GM19025 (cell line): Measurements from ENCODE around the gene GNG3.
"Not testable (repeated sequence)": the region's sequence is repeated elsewhere in the genome, so short reads cannot be mapped to it uniquely, and the experiment has no call there.

Experiments
- ATAC-seq: cut with Tn5 transposase; IDR thresholded peaks from one replicate; pipeline ENCODE4 v1.9.1; 2021; ENCODE audit warnings: mild to moderate bottlenecking, low read depth, moderate library complexity; ENCODE audit not compliant: unreplicated experiment

The GNG3 gene

GRCh38 chr11:62707277-62707861 is at the start of gene GNG3, which contains the start of gene BSCL2:
Gene GNG3 (plus strand): TSS chr11:62707676. CDS start chr11:62708296, 620 bp downstream.
Gene BSCL2 (minus strand): TSS chr11:62707424. CDS start chr11:62707195, 229 bp downstream.
- no peak for ATAC-seq

DNA sequence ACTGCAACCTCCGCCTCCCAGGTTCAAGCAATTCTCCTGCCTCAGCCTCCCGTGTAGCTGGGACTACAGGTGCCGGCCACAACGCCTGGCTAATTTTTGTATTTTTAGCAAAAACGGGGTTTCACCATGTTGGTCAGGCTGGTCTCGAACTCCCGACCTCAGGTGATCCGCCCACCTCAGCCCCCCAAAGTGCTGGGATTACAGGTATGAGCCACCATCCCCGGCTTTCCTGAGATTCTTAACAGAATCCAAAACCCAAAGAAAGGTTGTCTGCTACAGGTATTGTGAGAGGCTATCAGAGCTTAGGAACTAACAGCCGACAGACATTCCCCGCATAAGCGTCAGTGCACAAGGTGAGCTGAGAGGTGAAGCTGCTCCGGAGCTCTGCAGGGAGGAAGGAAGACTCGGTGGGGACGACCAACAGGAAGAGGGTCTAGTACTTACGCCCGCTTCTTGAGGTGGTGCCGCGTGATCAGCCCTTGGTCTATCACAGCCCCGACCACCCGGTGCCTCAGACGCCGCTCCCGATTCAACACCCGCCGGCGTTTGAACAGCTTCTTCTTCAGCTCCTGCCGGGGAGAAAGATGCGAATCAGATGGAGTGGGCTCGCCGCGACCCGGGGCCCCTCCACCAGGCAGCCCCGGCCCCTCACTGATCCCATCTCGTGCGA is 42.9 kb upstream of the GNG3 start:
- ATAC-seq = peak; percentile 12

DNA sequence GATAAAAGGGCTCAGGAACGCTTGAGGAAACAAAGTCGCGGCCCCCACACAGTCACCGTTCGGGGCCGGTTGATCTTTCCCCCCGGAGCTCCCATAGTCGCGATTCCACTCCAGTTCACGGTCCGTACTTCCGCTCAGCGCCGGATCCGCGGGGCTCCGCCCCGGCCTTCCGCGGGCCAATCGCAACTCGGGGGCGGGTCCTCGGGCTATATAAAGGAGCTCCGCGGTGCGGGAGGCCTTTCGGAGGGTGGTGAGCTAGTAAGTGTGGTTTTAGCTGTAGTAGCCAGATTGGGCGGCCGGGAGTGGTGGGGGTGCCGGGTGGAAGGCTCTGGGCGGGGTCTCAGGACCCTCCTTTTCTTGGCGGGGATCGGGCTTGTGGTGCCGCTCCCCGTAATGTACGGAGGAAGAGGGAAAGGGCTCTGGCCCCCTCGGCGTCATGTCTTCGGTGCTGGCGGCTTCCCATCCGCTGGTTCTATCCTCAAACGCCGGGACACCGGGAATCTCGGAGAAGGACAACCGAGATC is 42.3 kb upstream of the GNG3 start, which contains the start of the genes C11orf98 and CSKMT:
Gene C11orf98, minus strand, starts transcription at position 136 of the 524 bp plus-strand sequence. Its CDS starts 41 bp downstream, at position 95.
Gene CSKMT, plus strand, starts transcription at position 238 of the 524 bp plus-strand sequence. CDS start 568 bp downstream, outside the sequence.
- ATAC-seq = peak; percentile 87

- ATAC-seq = no peak
Observed at GRCh38 chr11:62665599-62666258, 41.7 kb upstream of the GNG3 start.

DNA sequence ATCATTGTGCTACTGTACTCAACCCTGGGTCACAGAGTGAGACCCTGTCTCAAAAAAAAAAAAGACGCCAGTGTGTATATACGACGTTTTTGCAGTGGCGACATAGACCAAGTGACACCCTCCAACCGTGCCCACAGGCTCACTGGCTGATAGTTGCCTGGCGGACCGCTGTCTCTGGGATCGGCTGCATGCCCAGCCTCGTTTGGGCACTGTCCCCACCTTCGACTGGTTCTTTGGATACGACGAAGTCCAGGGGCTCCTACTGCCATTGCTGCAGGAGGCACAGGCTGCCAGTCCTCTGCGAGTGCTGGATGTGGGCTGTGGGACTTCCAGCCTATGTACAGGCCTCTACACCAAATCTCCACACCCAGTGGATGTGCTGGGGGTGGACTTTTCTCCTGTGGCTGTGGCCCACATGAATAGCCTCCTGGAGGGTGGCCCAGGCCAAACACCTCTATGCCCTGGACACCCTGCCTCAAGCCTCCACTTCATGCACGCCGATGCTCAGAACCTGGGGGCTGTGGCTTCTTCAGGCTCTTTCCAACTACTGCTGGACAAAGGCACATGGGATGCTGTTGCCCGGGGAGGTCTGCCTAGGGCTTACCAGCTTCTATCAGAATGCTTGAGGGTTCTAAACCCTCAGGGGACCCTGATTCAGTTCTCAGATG is 41.1 kb upstream of the GNG3 start:
- ATAC-seq = no peak

DNA sequence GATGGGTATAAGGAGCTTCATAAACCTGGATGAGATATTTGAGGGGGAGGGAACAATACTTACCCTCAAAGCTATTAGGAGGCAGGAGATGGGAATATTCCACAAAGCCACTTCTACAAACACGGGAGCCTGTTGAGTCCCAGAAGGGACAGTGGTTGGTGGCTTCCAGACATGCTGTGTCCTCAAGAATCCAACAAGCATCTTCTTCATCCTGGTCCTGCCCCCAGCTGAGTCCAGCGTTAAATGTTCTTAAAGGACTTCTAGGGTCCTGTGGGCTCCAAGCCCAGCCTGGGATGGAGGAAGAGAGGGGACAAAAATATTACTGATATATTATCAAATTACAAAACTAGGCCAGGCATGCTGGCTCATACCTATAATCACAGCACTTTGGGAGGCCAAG is 40.0 kb upstream of the GNG3 start:
- no peak for ATAC-seq

GRCh38 chr11:62669420-62670161 is 37.9 kb upstream of the GNG3 start:
- no peak for ATAC-seq

GRCh38 chr11:62671236-62671607 is 36.3 kb upstream of the GNG3 start:
- ATAC-seq = no peak

- ATAC-seq = peak; percentile 55
Observed at GRCh38 chr11:62671608-62672389, 35.7 kb upstream of the GNG3 start, which contains the start of the genes LBHD1 and UQCC3. Gene LBHD1 (minus strand): TSS chr11:62672267. CDS start chr11:62670031, 2,236 bp downstream. Gene UQCC3 (plus strand): TSS chr11:62671673. CDS start chr11:62671746, 73 bp downstream.

DNA sequence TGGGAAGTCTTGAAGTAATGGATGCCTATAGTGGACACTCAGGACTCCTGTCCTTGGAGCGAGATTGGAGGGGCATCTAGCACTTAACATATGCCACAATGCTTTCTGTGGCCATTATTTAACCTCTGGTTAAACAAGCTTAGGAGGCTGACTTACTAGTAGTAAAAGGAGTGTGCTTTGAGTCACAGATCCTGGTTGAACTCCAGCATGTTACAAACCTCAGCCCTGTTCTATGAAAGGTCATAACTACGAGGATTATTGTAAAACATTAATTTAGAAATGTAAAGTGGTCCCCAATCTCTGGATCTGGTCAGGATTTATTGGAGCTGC is 34.3 kb upstream of the GNG3 start:
- no peak for ATAC-seq

GRCh38 chr11:62675415-62675814 is 32.1 kb upstream of the GNG3 start:
- not testable (repeated sequence) for ATAC-seq

- no peak for ATAC-seq
Observed at GRCh38 chr11:62676698-62677097, 30.8 kb upstream of the GNG3 start.

GRCh38 chr11:62677156-62677555 is 30.3 kb upstream of the GNG3 start:
- ATAC-seq = no peak

DNA sequence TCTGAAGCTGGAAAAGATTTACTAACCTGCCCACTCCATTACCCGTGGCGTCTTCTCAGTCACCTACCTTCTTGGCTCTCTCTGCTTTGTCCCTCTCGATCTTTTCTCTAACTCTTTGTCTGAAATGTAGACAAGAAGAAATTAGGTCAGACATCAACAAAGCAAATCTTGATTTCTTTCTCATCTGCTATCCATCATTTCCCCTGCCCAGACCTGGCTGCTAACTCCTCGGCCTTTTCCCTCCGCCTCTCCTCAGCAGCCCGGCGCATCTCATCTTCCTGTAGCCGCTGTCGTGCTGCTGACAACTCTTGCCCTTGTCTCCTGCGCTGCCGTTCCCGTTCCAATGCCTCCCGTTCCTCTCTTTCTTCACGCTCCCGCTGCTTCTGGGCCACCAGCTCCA is 29.8 kb upstream of the GNG3 start:
- no peak for ATAC-seq

- no peak for ATAC-seq
Observed at GRCh38 chr11:62678433-62678769, 29.1 kb upstream of the GNG3 start.

GRCh38 chr11:62678770-62679696 is 28.4 kb upstream of the GNG3 start, which contains the start of gene UBXN1:
Gene UBXN1 (minus strand): TSS chr11:62679073. CDS start chr11:62678923, 150 bp downstream.
- ATAC-seq = peak; percentile 67

DNA sequence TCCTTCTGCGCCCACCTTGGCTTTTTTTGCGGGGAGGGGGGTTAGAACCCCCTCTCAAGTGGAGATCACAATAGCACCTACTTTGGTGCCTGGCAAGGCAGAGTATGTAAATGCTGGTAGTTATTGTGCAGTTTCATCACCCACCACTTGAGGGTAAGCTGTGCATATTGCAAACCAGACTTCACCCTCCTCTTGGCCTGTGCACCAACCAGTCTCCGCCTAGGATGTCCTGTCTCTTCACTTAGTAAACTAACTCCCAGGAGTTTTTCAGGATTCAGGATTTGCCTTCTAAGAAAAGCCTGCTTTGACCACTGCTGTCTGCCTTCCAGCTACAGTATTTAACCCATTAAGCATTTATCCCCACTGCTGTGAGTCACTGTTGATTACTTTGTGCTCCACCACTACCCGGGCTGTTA is 26.6 kb upstream of the GNG3 start:
- no peak for ATAC-seq

DNA sequence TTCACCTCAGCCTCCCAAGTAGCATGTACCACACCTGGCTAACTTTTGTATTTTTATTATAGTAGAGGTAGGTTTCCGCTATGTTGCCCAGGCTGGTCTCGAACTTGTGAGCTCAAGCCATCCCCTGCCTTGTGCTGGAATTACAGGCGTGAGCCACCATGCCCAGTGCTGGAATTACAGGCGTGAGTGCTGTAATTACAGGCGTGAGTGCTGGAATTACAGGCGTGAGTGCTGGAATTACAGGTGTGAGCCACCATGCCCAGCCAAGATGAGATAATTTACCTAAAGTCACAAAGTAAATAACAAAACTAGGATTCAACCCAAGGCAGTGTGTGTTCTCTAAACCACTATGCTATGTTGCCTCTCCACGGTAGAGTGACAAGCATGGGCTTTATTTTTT is 25.0 kb upstream of the GNG3 start:
- no peak for ATAC-seq
